Measurements from ENCODE around the gene CITED2. TPM values are rescaled to one million over a fixed set of nuclear protein-coding genes. Genes with fewer than 3 reads are reported as not detected.

The CITED2 gene
- total RNA-seq, 1 donor from 2014 or later, result 79.7 TPM

- DNase-seq (ENCODE audit: low spot score), result no peak
- ATAC-seq, result no peak
Measured at GRCh38 chr6:139334806-139335446, 39.5 kb downstream of the CITED2 start.

- DNase-seq (ENCODE audit: low spot score), result no peak
- ATAC-seq, result no peak
Measured at GRCh38 chr6:139330826-139331500, 43.5 kb downstream of the CITED2 start.

- DNase-seq (ENCODE audit: low spot score) (no peak), ATAC-seq (no peak)
Measured at GRCh38 chr6:139330306-139330705, 44.1 kb downstream of the CITED2 start.

DNA sequence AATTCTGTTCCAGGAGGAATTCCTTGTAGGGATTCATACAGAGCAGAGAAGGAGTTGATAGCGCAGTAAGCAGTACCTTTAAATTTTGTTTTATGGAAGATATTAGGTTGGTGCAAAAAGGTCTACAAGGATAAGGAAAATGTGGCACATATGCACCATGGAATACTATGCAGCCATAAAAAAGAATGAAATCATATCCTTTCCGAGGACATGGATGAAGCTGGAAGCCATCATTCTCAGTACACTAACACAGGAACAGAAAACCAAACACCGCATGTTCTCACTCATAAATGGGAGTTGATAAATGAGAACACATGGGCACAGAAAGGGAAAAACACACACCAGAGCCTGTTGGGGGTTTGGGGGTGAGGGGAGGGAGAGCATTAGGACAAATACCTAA is 45.2 kb downstream of the CITED2 start:
- no peak for ATAC-seq
- DNase-seq (ENCODE audit: low spot score), result no peak

GRCh38 chr6:139327038-139327437 is 47.4 kb downstream of the CITED2 start:
- DNase-seq (ENCODE audit: low spot score) (no peak), ATAC-seq (no peak)

DNA sequence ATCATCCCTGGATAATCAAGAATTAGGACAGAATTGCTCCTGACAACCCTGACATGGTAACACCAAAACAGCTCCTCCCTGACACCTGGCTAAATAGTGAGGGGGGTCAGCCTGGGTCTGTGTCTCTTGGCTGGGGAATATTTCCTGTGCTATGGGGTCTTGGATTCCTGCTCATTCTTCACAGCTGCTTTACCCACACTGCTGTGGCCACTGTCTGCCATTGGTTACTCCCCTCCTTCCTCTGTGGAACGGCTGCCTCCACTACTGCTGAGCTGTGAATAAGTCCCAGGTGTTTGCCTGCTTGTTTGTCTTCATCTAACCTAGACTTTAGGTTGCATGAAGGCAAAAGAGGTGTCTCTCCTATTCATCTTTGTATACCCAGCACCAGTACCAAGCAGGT is 48.8 kb downstream of the CITED2 start:
- ATAC-seq (no peak), DNase-seq (ENCODE audit: low spot score) (no peak)

GRCh38 chr6:139325125-139325524 is 49.3 kb downstream of the CITED2 start:
- ATAC-seq (no peak), DNase-seq (ENCODE audit: low spot score) (no peak)

DNA sequence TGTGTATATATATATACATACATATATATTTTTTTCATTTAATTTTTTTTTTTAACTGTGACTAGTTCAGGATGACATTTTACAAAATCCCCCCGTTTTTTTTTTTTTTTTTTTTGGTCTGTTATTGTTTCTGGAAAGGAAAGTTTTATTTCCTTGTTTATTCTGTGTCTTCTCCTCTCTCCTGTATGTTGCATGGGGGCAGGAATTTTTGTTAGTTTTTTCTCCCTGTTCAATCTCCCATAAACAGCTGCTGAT is 50.2 kb downstream of the CITED2 start:
- ATAC-seq (no peak), DNase-seq (ENCODE audit: low spot score) (no peak)

- DNase-seq (ENCODE audit: low spot score) (peak; percentile 56), ATAC-seq (peak; percentile 74)
Measured at GRCh38 chr6:139323511-139324300, 50.7 kb downstream of the CITED2 start.

Other genes starting within 250 kb of the CITED2 start
- 7.4 TPM for gene HECA, start 239.6 kb downstream of the CITED2 start, total RNA-seq
- gene TXLNB, start 82.7 kb downstream of the CITED2 start, total RNA-seq, result 0.10 TPM

Measured in left lobe of liver (tissue), 2 donors.